Panc1 (cell line): Measurements from ENCODE around the gene GALNT1. TPM values are rescaled to one million over a fixed set of nuclear protein-coding genes. Genes with fewer than 3 reads are reported as not detected.

Experiments
- ATAC-seq: fragments of 200-7000 bp; cut with Tn5 transposase; 2 replicates; pipeline ENCODE4 v1.9.1; 2020; ENCODE audit warnings: mild to moderate bottlenecking, moderate library complexity
- BruUV-seq: library from RNA; stranded (reverse); fragments of 400-500 nt; replicated peaks from 2 replicates; lab custom pipeline; 2021; lab: Mats Ljungman, UMichigan
- CTCF ChIA-PET: fragments of 300-600 bp; sonication (Branson Sonifier 250); formaldehyde crosslinking; loops from one replicate; lab custom pipeline; 2022; ENCODE audit warnings: antibody characterized with exemption; lab: Charles Lee
- POLR2A ChIA-PET: fragments of 300-600 bp; sonication (Branson Sonifier 250); formaldehyde crosslinking; loops from one replicate; lab custom pipeline; 2022; ENCODE audit warnings: antibody characterized with exemption; lab: Charles Lee
- DNase-seq: peaks from one replicate; pipeline ENCODE4 v3.0.0-alpha.2; 2010; ENCODE audit warnings: low read depth, low spot score
- H3K27ac ChIP-seq: 2 replicates; pipeline ENCODE4 v1.5.1; 2011; ENCODE audit warnings: mild to moderate bottlenecking, low read length, inconsistent platforms
- H3K27me3 ChIP-seq: fragments of 200-500 bp; sonication (Bioruptor generic); 2 replicates; pipeline ENCODE4 v1.6.0; 2014; ENCODE audit warnings: low read length, inconsistent platforms; ENCODE audit not compliant: control insufficient read depth, insufficient read depth
- H3K36me3 ChIP-seq: fragments of 200-500 bp; sonication (Bioruptor generic); 2 replicates; pipeline ENCODE4 v1.5.1; 2014; ENCODE audit warnings: inconsistent platforms, mild to moderate bottlenecking, low read length, moderate library complexity; ENCODE audit not compliant: control insufficient read depth, insufficient read depth
- H3K4me1 ChIP-seq: 2 replicates; pipeline ENCODE4 v1.5.1; 2011; ENCODE audit warnings: inconsistent platforms, mild to moderate bottlenecking, low read length, moderate library complexity; ENCODE audit not compliant: control insufficient read depth, insufficient read depth
- H3K4me3 ChIP-seq, 2 experiments: 2 replicates each; pipeline ENCODE4 v1.5.1; 2011 to 2012; ENCODE audit warnings: low read depth in 2 of 2, low read length in 2 of 2, mild to moderate bottlenecking in 2 of 2, inconsistent platforms in 1 of 2, moderate library complexity in 1 of 2
- H3K9me3 ChIP-seq: fragments of 200-500 bp; sonication (Bioruptor generic); 2 replicates; pipeline ENCODE4 v1.5.1; 2014; ENCODE audit warnings: low read depth, mild to moderate bottlenecking, inconsistent platforms, low read length, moderate library complexity; ENCODE audit not compliant: control insufficient read depth, insufficient read depth
- CTCF ChIP-seq: fragments of 450-650 bp; IDR thresholded peaks from 2 replicates; pipeline ENCODE4 v1.5.1; 2017; ENCODE audit warnings: mild to moderate bottlenecking
- POLR2AphosphoS5 ChIP-seq: IDR thresholded peaks from 2 replicates; pipeline ENCODE4 v1.6.1; 2012; ENCODE audit warnings: mild to moderate bottlenecking, low read depth, low read length, moderate library complexity
- REST ChIP-seq, 2 experiments: IDR thresholded peaks; 2 replicates each; pipeline ENCODE4 v1.6.1; 2011 to 2012; ENCODE audit warnings: low read depth in 2 of 2, control low read depth in 1 of 2, low read length in 1 of 2, mild to moderate bottlenecking in 1 of 2, moderate library complexity in 1 of 2; ENCODE audit not compliant: insufficient read depth in 1 of 2
- SIN3A ChIP-seq: IDR thresholded peaks from 2 replicates; pipeline ENCODE4 v1.6.1; 2012; ENCODE audit warnings: low read depth, mild to moderate bottlenecking, low read length, moderate library complexity, borderline replicate concordance; ENCODE audit not compliant: insufficient read depth
- TCF7L2 ChIP-seq: IDR thresholded peaks from 2 replicates; pipeline ENCODE4 v1.6.1; 2011; ENCODE audit warnings: mild to moderate bottlenecking, low read depth, low read length, inconsistent platforms
- in situ Hi-C: cut with HindIII; loops from 2 replicates; pipeline ENCODE4 v1.10.0; 2016; ENCODE audit warnings: low sequenced_read_pairs, low pct_unique_long_range_greater_than_20kb
- intact Hi-C: fragments of 100-400 bp; cut with micrococcal nuclease; formaldehyde crosslinking; loops from one replicate; pipeline ENCODE4 v1.10.0; 2022; ENCODE audit not compliant: unreplicated experiment
- total RNA-seq: library from RNA; stranded (reverse); gene quantifications from one replicate; pipeline ENCODE4 v1.2.1, GENCODE V29; 2021; ENCODE audit not compliant: unreplicated experiment

GALNT1 gene
- total RNA-seq, 1 experiment from 2014 or later, result 147 TPM

- CTCF ChIA-PET, result no interaction called here
- peaks cover 7% of the 10 kb centered on the region; the same call in 1 of the 2 replicates for H3K4me1 ChIP-seq
- ATAC-seq (no peak), DNase-seq (no peak)
- H3K4me3 ChIP-seq, result no peak overlapping the region
- POLR2A ChIA-PET, result no interaction called here
- H3K36me3 ChIP-seq, result peaks cover 2% of the 10 kb centered on the region; the same call in 1 of the 2 replicates
- no peak for TF ChIP-seq REST (IDR thresholded peaks at IDR 0.05; ENCODE audit: insufficient read depth in 1 of 2, low read depth in 2 of 2, low read length in 1 of 2)
- no peak for TF ChIP-seq TCF7L2
- TF ChIP-seq SIN3A, result no peak
- no peak for TF ChIP-seq CTCF
- TF ChIP-seq POLR2AphosphoS5, result no peak
- peaks cover 38% of the 10 kb centered on the region; the same call in 1 of the 2 replicates for H3K9me3 ChIP-seq
- H3K27me3 ChIP-seq, result no peaks in the 10 kb centered on the region
- intact Hi-C loops (no loop called here), in situ Hi-C loops (no loop called here)
- no peak overlapping the region for H3K27ac ChIP-seq
- no TSS peak for BruUV-seq
Observed at GRCh38 chr18:35584735-35585134, 3.2 kb downstream of the GALNT1 start.

- in situ Hi-C loops, result no loop called here
- intact Hi-C loops, result no loop called here
- no peak for ATAC-seq
Observed at GRCh38 chr18:35585608-35586007, 4.1 kb downstream of the GALNT1 start.

More at GRCh38 chr18:35585608-35586007, 4.1 kb downstream of the GALNT1 start:
- H3K36me3 ChIP-seq, result peaks cover 2% of the 10 kb centered on the region; the same call in 1 of the 2 replicates
- TF ChIP-seq TCF7L2 (no peak), POLR2AphosphoS5 (no peak), REST (IDR thresholded peaks at IDR 0.05; ENCODE audit: insufficient read depth in 1 of 2, low read depth in 2 of 2, low read length in 1 of 2) (no peak), CTCF (no peak), SIN3A (no peak)
- no TSS peak for BruUV-seq
- H3K27me3 ChIP-seq, result no peaks in the 10 kb centered on the region
- no peak for DNase-seq
- H3K9me3 ChIP-seq, result peaks cover 38% of the 10 kb centered on the region; the same call in 1 of the 2 replicates
- H3K4me1 ChIP-seq, result 0 out of 2 replicates have a peak, but pooled peaks cover 3% of the 10 kb centered on the region
- POLR2A ChIA-PET, result no interaction called here
- H3K4me3 ChIP-seq, result no peak overlapping the region
- H3K27ac ChIP-seq, result no peak overlapping the region
- CTCF ChIA-PET, result no interaction called here
